GM21447 (cell line): Measurements from ENCODE around the gene TAS2R13.

ENCODE experiments used
- ATAC-seq: cut with Tn5 transposase; IDR thresholded peaks from one replicate; pipeline ENCODE4 v1.9.1; 2021; ENCODE audit not compliant: unreplicated experiment

TAS2R13 gene

DNA sequence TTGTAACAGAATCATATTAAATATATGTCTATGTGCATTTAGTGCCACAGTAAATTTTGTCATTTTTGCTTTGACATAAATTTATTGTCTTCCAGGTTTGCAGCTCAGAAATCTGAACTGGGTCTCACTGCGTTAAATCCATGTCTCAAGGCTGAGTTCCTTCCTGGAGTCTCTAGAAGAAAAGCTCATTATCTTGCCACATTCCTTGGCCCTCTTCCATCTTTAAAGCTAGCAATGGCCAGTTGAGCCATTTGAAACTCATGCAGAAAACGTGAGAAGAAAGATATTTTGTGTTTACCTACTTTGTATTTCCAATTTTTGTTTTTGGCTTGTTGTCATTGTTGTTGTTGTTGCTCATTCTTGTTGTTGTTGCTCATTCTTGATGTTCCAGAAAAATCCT lies 36.0 kb downstream of the TAS2R13 start:
- ATAC-seq = no peak

DNA sequence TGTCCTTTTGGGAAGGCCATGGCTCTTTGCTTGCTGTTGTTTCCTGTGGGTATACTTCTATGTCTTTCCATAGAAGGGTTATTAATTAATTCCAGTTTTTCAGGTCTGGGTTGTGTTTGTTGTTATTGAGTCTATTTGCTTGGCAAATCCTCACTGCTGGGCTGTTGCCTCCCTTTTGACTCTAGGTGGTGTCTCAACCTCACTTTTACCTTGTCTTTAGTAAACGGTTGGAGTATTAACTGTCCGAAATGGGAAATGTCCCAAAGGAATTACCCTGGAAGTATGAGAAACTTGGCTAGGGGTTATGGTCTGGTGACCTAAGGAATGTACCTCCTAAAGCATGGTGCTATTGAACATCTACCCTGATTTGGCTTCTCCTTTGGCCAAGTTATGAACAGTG lies 42.0 kb downstream of the TAS2R13 start:
- ATAC-seq = no peak

DNA sequence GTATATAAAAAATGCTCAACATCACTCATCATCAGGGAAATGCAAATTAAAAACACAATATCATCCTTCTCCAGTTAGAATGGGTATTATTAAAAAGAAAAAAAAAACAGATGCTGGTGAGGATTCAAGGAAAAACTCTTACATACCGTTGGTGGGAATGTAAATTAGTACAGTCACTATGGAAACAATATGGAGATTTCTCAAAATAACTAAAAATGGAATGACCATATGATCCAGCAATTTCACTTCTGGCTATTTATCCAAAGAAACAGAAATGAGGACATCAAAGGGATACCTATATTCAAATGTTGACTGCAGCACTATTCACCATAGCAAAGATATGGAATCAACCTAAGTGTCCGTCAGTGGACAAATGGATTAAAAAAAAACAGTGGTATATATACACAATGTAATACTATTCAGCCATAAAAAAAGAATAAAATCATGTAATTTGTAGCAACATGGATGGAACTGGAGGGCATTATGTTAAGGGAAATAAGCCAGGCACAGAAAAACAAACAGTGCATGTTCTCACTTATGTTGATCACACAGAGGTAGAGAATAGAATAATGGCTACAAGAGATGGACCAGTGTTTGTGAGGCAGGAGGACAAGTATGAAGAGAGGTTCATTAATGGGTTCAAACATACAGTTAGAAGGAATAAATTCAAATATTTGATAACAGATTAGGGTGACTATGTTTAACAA lies 45.7 kb downstream of the TAS2R13 start:
- ATAC-seq = no peak

DNA sequence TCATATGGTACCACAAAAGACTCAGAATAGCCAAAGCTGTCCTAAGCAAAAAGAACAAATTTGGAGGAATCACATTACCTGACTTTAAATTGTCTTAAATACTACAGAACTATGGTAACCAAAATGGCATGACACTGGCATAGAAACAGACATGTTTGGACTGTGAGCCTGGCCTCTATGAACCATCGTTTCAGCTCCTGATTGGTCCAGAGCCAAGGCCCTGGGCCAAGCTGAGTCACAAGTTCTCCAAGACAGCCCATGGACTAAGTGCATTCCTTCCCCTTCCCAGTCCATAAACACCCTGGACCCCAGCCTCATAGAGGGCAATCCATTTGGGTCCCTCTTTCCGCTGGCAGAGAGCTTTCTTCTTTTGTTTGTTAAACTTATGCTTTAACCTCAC lies 48.0 kb downstream of the TAS2R13 start:
- no peak for ATAC-seq
